Hepatocyte (in vitro differentiated cells): Measurements from ENCODE around the gene KIAA0825.

ENCODE experiments used
- EZH2 ChIP-seq: fragments of 200-600 bp; sonication (generic); IDR thresholded peaks from 2 replicates; pipeline ENCODE4 v1.6.1; 2016; ENCODE audit warnings: antibody characterized with exemption, mild to moderate bottlenecking, borderline replicate concordance
- TF ChIP-seq, protein P1 (sequence below): fragments of 200-600 bp; sonication (generic); IDR thresholded peaks from 2 replicates; pipeline ENCODE4 v1.5.1; 2016; ENCODE audit warnings: antibody characterized with exemption, mild to moderate bottlenecking; ENCODE audit not compliant: poor library complexity

DNA sequence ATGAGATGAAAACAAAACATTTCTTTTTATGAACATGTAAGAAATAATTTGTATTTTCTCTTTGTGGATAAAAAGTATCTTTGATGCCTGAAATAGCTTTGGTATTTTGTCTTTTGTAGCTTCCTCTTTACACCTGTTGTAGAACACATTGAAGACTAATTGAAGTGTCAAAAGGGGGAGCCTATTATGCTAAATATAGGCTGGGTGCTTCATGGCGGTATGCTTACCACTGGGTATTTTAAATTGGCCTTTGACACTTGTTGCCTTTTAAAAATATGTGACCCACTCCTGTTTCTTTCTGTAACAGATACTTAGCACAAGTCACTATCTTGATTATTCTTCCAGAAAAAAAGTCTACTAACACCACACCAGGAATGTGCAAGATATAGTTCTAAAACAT lies 226.4 kb downstream of the KIAA0825 start:
- TF ChIP-seq, protein P1, sequence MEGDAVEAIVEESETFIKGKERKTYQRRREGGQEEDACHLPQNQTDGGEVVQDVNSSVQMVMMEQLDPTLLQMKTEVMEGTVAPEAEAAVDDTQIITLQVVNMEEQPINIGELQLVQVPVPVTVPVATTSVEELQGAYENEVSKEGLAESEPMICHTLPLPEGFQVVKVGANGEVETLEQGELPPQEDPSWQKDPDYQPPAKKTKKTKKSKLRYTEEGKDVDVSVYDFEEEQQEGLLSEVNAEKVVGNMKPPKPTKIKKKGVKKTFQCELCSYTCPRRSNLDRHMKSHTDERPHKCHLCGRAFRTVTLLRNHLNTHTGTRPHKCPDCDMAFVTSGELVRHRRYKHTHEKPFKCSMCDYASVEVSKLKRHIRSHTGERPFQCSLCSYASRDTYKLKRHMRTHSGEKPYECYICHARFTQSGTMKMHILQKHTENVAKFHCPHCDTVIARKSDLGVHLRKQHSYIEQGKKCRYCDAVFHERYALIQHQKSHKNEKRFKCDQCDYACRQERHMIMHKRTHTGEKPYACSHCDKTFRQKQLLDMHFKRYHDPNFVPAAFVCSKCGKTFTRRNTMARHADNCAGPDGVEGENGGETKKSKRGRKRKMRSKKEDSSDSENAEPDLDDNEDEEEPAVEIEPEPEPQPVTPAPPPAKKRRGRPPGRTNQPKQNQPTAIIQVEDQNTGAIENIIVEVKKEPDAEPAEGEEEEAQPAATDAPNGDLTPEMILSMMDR = no peak
- no peak for TF ChIP-seq EZH2
